GM12892 (cell line): ENCODE measurements around the gene RASL12.

Source experiments
- POLR2AphosphoS5 ChIP-seq: IDR thresholded peaks from 2 replicates; pipeline ENCODE4 v1.6.1; 2011; ENCODE audit warnings: low read depth, low read length, control low read depth
- TAF1 ChIP-seq: IDR thresholded peaks from 2 replicates; pipeline ENCODE4 v1.6.1; 2011; ENCODE audit warnings: low read depth, mild to moderate bottlenecking, control low read depth, low read length, borderline replicate concordance

- TF ChIP-seq TAF1 (no peak), POLR2AphosphoS5 (no peak)
Observed at GRCh38 chr15:65055201-65055870, 12.5 kb downstream of the RASL12 start.
